Fibroblast of mammary gland (primary cell): ENCODE measurements around the gene COL27A1.

Source experiments
- DNase-seq: peaks from one replicate; pipeline ENCODE4 v3.0.0-alpha.2; 2010; ENCODE audit warnings: low read depth
- H3K4me3 ChIP-seq: 2 replicates; pipeline ENCODE4 v1.5.1; 2011; ENCODE audit warnings: low read depth, mild to moderate bottlenecking, low read length, moderate library complexity; ENCODE audit not compliant: control insufficient read depth
- CTCF ChIP-seq: conservative IDR thresholded peaks from 2 replicates; pipeline ENCODE4 v1.5.1; 2011; ENCODE audit warnings: low read depth, low read length, inconsistent platforms; ENCODE audit not compliant: control insufficient read depth, insufficient read depth

COL27A1 gene

DNA sequence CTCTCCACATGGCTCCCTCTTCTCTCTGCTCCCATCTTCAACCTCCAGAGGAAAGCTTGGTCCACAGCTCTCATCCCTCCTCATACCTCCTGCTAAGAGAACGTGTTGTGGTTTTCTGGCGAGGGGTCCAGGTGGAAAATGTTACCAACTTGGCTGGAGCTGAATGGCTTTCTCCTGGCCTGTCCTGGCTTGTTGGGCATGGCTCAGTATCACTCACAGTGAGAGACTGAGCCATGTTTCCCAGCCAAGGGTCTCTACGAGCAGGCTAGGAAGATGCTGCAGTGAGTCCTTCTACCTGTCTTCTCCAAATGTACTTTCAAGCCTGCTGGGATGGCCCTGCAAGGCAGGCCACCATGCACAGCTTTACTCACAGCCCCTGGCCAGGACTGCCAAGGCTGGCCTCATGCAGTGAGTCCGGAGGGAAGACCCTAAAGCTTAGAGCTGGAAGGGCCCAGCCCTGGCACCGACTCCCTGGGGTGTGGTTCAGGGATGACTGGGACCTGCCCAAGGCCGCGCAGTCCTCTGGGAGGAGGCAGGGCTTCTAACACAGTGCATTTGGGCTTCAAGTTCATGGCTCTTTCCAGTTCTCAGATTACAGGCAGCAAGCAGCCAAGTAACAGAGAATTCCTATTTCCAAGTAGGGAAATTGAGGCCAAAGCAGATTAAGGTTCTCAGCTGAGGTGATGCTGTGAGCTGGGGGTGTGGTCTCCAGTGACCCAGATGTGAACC is 59.5 kb downstream of the COL27A1 start:
- DNase-seq = no peak
- H3K4me3 ChIP-seq = no peak overlapping the region
- TF ChIP-seq CTCF = no peak

GRCh38 chr9:114216081-114216480 is 60.7 kb downstream of the COL27A1 start:
- no peak overlapping the region for H3K4me3 ChIP-seq
- no peak for DNase-seq
- no peak for TF ChIP-seq CTCF

DNA sequence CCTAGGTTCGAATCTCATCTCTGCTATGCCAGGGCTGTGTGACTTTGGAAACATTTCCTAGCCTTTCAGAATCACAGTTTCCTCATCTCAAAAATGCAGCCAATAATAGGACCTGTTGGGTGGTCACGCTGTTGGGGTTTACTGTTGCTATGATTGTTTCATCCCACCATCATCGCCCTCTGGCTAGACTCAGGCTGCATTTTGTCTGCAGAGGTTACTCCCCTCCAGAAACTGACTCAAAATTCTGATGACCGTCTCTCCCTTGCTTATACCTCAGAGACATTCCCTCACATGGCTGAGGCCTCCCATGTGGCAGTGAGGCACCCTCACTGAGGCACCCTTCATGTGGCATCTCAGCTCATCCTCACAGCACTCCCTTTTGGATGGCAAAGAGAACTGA is 61.6 kb downstream of the COL27A1 start:
- no peak for TF ChIP-seq CTCF
- DNase-seq = no peak
- no peak overlapping the region for H3K4me3 ChIP-seq

GRCh38 chr9:114218264-114219120 is 63.2 kb downstream of the COL27A1 start:
- DNase-seq = peak; percentile 43
- TF ChIP-seq CTCF = no peak
- no peak overlapping the region for H3K4me3 ChIP-seq

GRCh38 chr9:114220061-114220541 is 64.8 kb downstream of the COL27A1 start:
- no peak for DNase-seq
- TF ChIP-seq CTCF = no peak

GRCh38 chr9:114221706-114222465 is 66.5 kb downstream of the COL27A1 start:
- no peak for TF ChIP-seq CTCF
- no peak overlapping the region for H3K4me3 ChIP-seq
- no peak for DNase-seq

More at GRCh38 chr9:114220061-114220541, 64.8 kb downstream of the COL27A1 start:
- no peak overlapping the region for H3K4me3 ChIP-seq
